Type B pancreatic cell (in vitro differentiated cells): Measurements from ENCODE around the gene OCLN. TPM values are rescaled to one million over a fixed set of nuclear protein-coding genes. Genes with fewer than 3 reads are reported as not detected.
"Not testable (repeated sequence)": the region's sequence is repeated elsewhere in the genome, so short reads cannot be mapped to it uniquely, and the experiment has no call there.

ENCODE experiments used
- DNase-seq: peaks from one replicate; pipeline ENCODE4 v3.0.0; 2021; ENCODE audit warnings: mixed read lengths; ENCODE audit not compliant: unreplicated experiment; ENCODE audit errors: extremely low spot score
- H3K27ac Mint-ChIP-seq: 2 replicates; pipeline ENCODE4 v1.8.0; 2021; ENCODE audit warnings: mild to moderate bottlenecking, mixed read lengths
- H3K27me3 Mint-ChIP-seq: 2 replicates; pipeline ENCODE4 v1.8.0; 2021; ENCODE audit warnings: mixed read lengths
- H3K36me3 Mint-ChIP-seq: 2 replicates; pipeline ENCODE4 v1.8.0; 2021; ENCODE audit warnings: mixed read lengths
- H3K4me1 Mint-ChIP-seq: one replicate; pipeline ENCODE4 v1.8.0; 2021; ENCODE audit warnings: mixed read lengths; ENCODE audit not compliant: unreplicated experiment
- H3K4me3 Mint-ChIP-seq: 2 replicates; pipeline ENCODE4 v1.8.0; 2021; ENCODE audit warnings: mild to moderate bottlenecking, mixed read lengths
- H3K9me3 Mint-ChIP-seq: 2 replicates; pipeline ENCODE4 v1.8.0; 2021; ENCODE audit warnings: mixed read lengths
- total RNA-seq: library from RNA; stranded (reverse); gene quantifications from 2 replicates; pipeline ENCODE4 v1.2.1, GENCODE V29; 2021; ENCODE audit warnings: low replicate concordance
- TF ChIP-seq, protein P1 (sequence below): fragments of 200-600 bp; sonication (generic); conservative IDR thresholded peaks from 2 replicates; pipeline ENCODE4 v1.5.0; 2021; ENCODE audit warnings: antibody characterized with exemption, mild to moderate bottlenecking

The OCLN gene
- total RNA-seq, 1 donor from 2014 or later, result 57.5 TPM

GRCh38 chr5:69467442-69468225 lies 25.0 kb upstream of the OCLN start:
- no peaks in the 10 kb centered on the region for H3K9me3 Mint-ChIP-seq
- DNase-seq, result no peak
- no peaks in the 10 kb centered on the region for H3K36me3 Mint-ChIP-seq

GRCh38 chr5:69468631-69469030 lies 24.0 kb upstream of the OCLN start:
- H3K27me3 Mint-ChIP-seq, result no peaks in the 10 kb centered on the region
- H3K9me3 Mint-ChIP-seq, result no peaks in the 10 kb centered on the region
- H3K27ac Mint-ChIP-seq, result no peak overlapping the region
- H3K4me1 Mint-ChIP-seq, result no peaks in the 10 kb centered on the region
- no peak for DNase-seq
- no peak overlapping the region for H3K4me3 Mint-ChIP-seq
- TF ChIP-seq, protein P1, sequence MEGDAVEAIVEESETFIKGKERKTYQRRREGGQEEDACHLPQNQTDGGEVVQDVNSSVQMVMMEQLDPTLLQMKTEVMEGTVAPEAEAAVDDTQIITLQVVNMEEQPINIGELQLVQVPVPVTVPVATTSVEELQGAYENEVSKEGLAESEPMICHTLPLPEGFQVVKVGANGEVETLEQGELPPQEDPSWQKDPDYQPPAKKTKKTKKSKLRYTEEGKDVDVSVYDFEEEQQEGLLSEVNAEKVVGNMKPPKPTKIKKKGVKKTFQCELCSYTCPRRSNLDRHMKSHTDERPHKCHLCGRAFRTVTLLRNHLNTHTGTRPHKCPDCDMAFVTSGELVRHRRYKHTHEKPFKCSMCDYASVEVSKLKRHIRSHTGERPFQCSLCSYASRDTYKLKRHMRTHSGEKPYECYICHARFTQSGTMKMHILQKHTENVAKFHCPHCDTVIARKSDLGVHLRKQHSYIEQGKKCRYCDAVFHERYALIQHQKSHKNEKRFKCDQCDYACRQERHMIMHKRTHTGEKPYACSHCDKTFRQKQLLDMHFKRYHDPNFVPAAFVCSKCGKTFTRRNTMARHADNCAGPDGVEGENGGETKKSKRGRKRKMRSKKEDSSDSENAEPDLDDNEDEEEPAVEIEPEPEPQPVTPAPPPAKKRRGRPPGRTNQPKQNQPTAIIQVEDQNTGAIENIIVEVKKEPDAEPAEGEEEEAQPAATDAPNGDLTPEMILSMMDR, result no peak
- no peaks in the 10 kb centered on the region for H3K36me3 Mint-ChIP-seq

More at GRCh38 chr5:69467442-69468225, 25.0 kb upstream of the OCLN start:
- Mint-ChIP-seq H3K4me3 (no peak overlapping the region), H3K4me1 (no peaks in the 10 kb centered on the region), H3K27me3 (no peaks in the 10 kb centered on the region), H3K27ac (no peak overlapping the region)
- TF ChIP-seq, protein P1, result no peak

DNA sequence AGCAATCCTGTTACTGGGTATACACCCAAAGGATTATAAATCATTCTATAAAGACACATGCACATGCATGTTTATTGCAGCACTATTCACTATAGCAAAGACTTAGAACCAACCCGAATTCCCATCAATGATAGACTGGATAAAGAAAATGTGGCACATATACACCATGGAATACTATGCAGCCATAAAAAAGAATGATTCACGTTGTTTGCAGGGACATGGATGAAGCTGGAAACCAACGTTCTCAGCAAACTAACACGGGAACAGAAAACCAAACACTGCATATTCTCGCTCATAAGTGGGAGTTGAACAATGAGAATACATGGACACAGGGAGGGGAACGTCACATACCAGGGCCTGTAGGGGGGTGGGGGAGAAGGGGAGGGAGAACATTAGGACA lies 21.1 kb upstream of the OCLN start:
- not testable (repeated sequence) for DNase-seq, H3K27me3 Mint-ChIP-seq, H3K27ac Mint-ChIP-seq, H3K4me3 Mint-ChIP-seq, H3K9me3 Mint-ChIP-seq, H3K4me1 Mint-ChIP-seq, H3K36me3 Mint-ChIP-seq

DNA sequence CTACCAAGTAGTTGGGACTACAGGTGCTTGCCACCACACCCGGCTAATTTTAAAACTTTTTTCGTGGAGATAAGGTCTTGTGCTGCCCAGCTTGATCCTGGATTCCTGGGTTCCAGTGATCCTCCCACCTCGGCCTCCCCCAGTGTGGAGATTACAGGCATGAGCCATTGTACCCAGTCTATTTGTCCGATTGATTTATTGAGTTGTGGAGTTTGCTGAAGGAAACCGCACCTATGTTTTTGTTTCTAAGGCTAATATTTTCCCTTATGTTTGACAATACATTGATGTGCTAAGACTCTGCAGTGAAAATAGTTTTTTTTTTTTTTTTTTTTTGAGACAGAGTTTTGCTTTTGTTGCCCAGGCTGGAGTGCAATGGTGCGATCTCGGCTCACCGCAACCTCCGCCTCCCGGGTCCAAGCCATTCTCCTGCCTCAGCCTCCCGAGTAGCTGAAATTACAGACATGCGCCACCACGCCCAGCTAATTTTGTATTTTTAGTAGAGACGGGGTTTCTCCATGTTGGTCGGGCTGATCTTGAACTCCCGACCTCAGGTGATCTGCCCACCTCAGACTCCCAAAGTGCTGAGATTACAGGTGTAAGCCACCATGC lies 20.0 kb upstream of the OCLN start:
- not testable (repeated sequence) for H3K4me1 Mint-ChIP-seq, H3K9me3 Mint-ChIP-seq, H3K27ac Mint-ChIP-seq, H3K4me3 Mint-ChIP-seq, H3K36me3 Mint-ChIP-seq, DNase-seq, H3K27me3 Mint-ChIP-seq

DNA sequence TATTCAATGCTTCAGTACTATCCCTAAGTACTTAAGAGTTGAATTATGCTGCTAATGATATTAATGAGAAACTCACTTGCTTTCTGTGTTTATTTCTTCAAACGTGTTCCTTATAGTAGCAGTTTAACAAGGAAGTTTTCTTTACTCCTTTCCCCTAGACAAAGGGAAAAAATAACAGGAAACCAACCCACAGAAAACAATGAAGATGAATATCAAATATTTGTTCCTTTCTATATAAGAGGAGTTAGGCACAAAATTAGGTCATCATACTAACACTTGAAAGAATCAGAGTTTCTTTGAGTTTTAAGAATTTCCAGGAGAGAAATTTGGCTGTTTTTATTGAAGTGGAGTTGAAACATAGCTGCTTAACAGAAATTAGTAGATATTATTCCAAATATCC lies 15.4 kb upstream of the OCLN start:
- H3K27me3 Mint-ChIP-seq, result no peaks in the 10 kb centered on the region

GRCh38 chr5:69478296-69478695 lies 14.3 kb upstream of the OCLN start:
- H3K27me3 Mint-ChIP-seq, H3K4me1 Mint-ChIP-seq, H3K27ac Mint-ChIP-seq, H3K9me3 Mint-ChIP-seq, H3K4me3 Mint-ChIP-seq, H3K36me3 Mint-ChIP-seq, DNase-seq: not testable (repeated sequence)

More for the DNA sequence above, 15.4 kb upstream of the OCLN start:
- no peak for DNase-seq
- no peaks in the 10 kb centered on the region for H3K4me1 Mint-ChIP-seq
- TF ChIP-seq, protein P1, result no peak
- H3K9me3 Mint-ChIP-seq, result no peaks in the 10 kb centered on the region
- no peak overlapping the region for H3K27ac Mint-ChIP-seq
- no peaks in the 10 kb centered on the region for H3K36me3 Mint-ChIP-seq
- no peak overlapping the region for H3K4me3 Mint-ChIP-seq

- H3K27ac Mint-ChIP-seq, result no peak overlapping the region
- H3K4me3 Mint-ChIP-seq, result no peak overlapping the region
- H3K4me1 Mint-ChIP-seq, result peaks cover 5% of the 10 kb centered on the region
- no peak for DNase-seq
- no peaks in the 10 kb centered on the region for H3K36me3 Mint-ChIP-seq
- no peaks in the 10 kb centered on the region for H3K9me3 Mint-ChIP-seq
- TF ChIP-seq, protein P1, result no peak
- peaks cover 19% of the 10 kb centered on the region for H3K27me3 Mint-ChIP-seq
Measured at GRCh38 chr5:69484891-69485290, 7.7 kb upstream of the OCLN start.
